ENCODE results near the gene ITGAD.

The ITGAD gene

DNA sequence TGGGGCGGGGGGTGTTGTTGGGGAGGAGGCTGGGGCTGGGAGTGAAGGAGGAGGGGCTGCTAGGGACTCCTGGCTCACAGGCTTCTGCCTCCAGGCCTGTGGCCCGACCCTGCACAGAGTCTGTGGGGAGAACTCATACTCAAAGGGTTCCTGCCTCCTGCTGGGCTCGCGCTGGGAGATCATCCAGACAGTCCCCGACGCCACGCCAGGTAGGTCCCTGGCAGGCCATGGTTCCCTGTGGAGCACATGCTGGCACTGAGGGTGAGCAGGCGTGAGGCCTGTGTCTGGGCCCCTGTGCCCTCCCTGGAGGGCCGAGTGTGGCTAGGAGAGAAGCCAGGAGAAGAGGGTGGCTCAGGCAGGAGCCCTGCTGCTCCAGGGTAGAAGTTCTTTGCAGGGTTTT lies 4.6 kb downstream of the ITGAD start:
- no peak overlapping the region for H3K4me2 ChIP-seq (ENCODE audit: low read length)

DNA sequence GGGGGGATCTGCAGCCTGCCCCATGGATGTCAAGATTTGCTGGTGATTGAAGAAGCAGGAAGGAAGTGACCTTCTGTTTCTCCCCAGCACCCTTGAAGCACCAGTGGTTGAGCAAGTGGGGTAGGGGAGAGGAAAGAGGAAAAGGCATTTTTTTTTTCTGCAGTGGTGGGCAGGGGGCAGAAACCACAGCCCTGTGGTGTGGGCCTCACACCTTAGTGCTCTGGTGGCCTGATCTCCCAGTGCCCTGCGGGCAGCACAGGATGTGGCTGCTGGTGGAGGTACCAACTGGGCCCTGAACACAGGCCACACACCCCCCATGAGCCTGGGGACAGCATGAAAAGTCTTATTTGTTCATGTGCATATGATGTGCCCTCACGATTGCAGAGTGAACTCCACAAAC lies 7.1 kb downstream of the ITGAD start:
- TF ChIP-seq, protein P1, sequence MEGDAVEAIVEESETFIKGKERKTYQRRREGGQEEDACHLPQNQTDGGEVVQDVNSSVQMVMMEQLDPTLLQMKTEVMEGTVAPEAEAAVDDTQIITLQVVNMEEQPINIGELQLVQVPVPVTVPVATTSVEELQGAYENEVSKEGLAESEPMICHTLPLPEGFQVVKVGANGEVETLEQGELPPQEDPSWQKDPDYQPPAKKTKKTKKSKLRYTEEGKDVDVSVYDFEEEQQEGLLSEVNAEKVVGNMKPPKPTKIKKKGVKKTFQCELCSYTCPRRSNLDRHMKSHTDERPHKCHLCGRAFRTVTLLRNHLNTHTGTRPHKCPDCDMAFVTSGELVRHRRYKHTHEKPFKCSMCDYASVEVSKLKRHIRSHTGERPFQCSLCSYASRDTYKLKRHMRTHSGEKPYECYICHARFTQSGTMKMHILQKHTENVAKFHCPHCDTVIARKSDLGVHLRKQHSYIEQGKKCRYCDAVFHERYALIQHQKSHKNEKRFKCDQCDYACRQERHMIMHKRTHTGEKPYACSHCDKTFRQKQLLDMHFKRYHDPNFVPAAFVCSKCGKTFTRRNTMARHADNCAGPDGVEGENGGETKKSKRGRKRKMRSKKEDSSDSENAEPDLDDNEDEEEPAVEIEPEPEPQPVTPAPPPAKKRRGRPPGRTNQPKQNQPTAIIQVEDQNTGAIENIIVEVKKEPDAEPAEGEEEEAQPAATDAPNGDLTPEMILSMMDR (IDR thresholded peaks at IDR 0.05; ENCODE audit: low read depth, low read length), result no peak
- no peak for TF ChIP-seq EZH2phosphoT487 (IDR thresholded peaks at IDR 0.05; ENCODE audit: low read depth)

More for the DNA sequence above, 4.6 kb downstream of the ITGAD start:
- H3K36me3 ChIP-seq (replicated peaks; ENCODE audit: low read depth, low read length), result no peaks in the 10 kb centered on the region
- no peaks in the 10 kb centered on the region for H3K9me3 ChIP-seq (ENCODE audit: insufficient read depth, low read length)
- peaks cover 23% of the 10 kb centered on the region for H3K4me1 ChIP-seq (ENCODE audit: low read length)
- no peak for TF ChIP-seq EZH2phosphoT487 (IDR thresholded peaks at IDR 0.05; ENCODE audit: low read depth)
- TF ChIP-seq, protein P1 (IDR thresholded peaks at IDR 0.05; ENCODE audit: low read depth, low read length), result no peak
- H2AFZ ChIP-seq (ENCODE audit: low read depth, low read length), result no peak overlapping the region
- H3K79me2 ChIP-seq (ENCODE audit: low read length), result no peaks in the 10 kb centered on the region
- H3K4me3 ChIP-seq (ENCODE audit: low read length), result no peak overlapping the region
- H3K27ac ChIP-seq (ENCODE audit: low read length), result no peak overlapping the region
- H3K9ac ChIP-seq (ENCODE audit: low read length), result no peak overlapping the region
- H4K20me1 ChIP-seq (ENCODE audit: insufficient read depth, low read length), result no peaks in the 10 kb centered on the region
- no peaks in the 10 kb centered on the region for H3K27me3 ChIP-seq (ENCODE audit: low read depth, low read length)

DNA sequence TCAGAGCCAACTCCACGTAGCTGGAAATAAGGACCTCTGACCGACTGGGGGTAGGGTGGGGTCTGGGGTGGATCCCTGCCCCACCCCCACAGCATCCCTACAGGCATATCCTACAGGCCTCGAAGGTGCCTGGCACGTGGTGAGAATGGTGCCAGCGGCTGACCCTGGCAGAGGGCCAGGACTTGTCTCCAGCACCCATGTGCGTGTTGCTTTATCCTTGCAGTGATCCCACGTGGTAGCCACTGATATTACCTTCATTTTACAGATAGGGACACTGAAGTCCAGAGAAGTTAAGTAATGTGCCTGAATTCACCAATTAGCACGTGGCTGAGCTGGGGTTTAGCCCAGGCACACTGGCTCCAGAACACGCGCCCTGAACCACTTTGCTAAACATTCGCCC lies 8.3 kb downstream of the ITGAD start:
- no peak overlapping the region for H2AFZ ChIP-seq (ENCODE audit: low read depth, low read length)
- H3K79me2 ChIP-seq (ENCODE audit: low read length), result no peaks in the 10 kb centered on the region

More for the DNA sequence above, 7.1 kb downstream of the ITGAD start:
- Histone ChIP-seq H3K36me3 (replicated peaks; ENCODE audit: low read depth, low read length) (no peaks in the 10 kb centered on the region), H4K20me1 (ENCODE audit: insufficient read depth, low read length) (no peaks in the 10 kb centered on the region), H3K4me1 (ENCODE audit: low read length) (peaks cover 15% of the 10 kb centered on the region), H3K9me3 (ENCODE audit: insufficient read depth, low read length) (no peaks in the 10 kb centered on the region), H3K79me2 (ENCODE audit: low read length) (no peaks in the 10 kb centered on the region), H3K4me2 (ENCODE audit: low read length) (no peak overlapping the region), H3K4me3 (ENCODE audit: low read length) (no peak overlapping the region), H2AFZ (ENCODE audit: low read depth, low read length) (no peak overlapping the region), H3K27me3 (ENCODE audit: low read depth, low read length) (no peaks in the 10 kb centered on the region), H3K9ac (ENCODE audit: low read length) (no peak overlapping the region), H3K27ac (ENCODE audit: low read length) (no peak overlapping the region)

DNA sequence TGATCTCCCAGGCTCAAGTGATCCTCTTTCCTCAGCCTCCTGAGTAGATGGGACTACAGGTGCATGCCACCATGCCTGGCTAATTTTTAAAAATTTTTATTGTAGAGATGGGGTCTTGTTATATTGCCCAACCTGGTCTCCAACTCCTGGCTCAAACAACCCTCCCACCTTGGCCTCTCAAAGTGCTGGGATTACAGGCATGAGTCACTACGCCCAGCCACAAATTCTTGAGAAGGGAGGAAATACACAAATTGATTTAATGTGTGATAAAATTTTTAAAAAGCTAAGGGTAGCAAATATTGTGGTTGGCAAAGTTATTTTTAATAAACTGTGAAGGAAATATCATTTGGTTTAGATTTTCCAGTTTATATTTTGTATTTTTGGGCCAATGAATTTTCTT lies 9.6 kb downstream of the ITGAD start:
- no peak overlapping the region for H3K4me3 ChIP-seq (ENCODE audit: low read length)
- no peak overlapping the region for H3K4me2 ChIP-seq (ENCODE audit: low read length)

More for the DNA sequence above, 8.3 kb downstream of the ITGAD start:
- Histone ChIP-seq H3K27me3 (ENCODE audit: low read depth, low read length) (no peaks in the 10 kb centered on the region), H3K27ac (ENCODE audit: low read length) (no peak overlapping the region), H3K4me3 (ENCODE audit: low read length) (no peak overlapping the region), H3K4me1 (ENCODE audit: low read length) (peaks cover 9% of the 10 kb centered on the region), H3K36me3 (replicated peaks; ENCODE audit: low read depth, low read length) (no peaks in the 10 kb centered on the region), H3K9ac (ENCODE audit: low read length) (no peak overlapping the region), H3K4me2 (ENCODE audit: low read length) (no peak overlapping the region), H3K9me3 (ENCODE audit: insufficient read depth, low read length) (no peaks in the 10 kb centered on the region), H4K20me1 (ENCODE audit: insufficient read depth, low read length) (no peaks in the 10 kb centered on the region)
- TF ChIP-seq, protein P1 (IDR thresholded peaks at IDR 0.05; ENCODE audit: low read depth, low read length), result no peak
- no peak for TF ChIP-seq EZH2phosphoT487 (IDR thresholded peaks at IDR 0.05; ENCODE audit: low read depth)

More for the DNA sequence above, 9.6 kb downstream of the ITGAD start:
- H3K9me3 ChIP-seq (ENCODE audit: insufficient read depth, low read length), result no peaks in the 10 kb centered on the region
- no peak overlapping the region for H3K27ac ChIP-seq (ENCODE audit: low read length)
- no peaks in the 10 kb centered on the region for H4K20me1 ChIP-seq (ENCODE audit: insufficient read depth, low read length)
- no peak overlapping the region for H2AFZ ChIP-seq (ENCODE audit: low read depth, low read length)
- no peaks in the 10 kb centered on the region for H3K27me3 ChIP-seq (ENCODE audit: low read depth, low read length)
- no peak overlapping the region for H3K9ac ChIP-seq (ENCODE audit: low read length)
- H3K79me2 ChIP-seq (ENCODE audit: low read length), result no peaks in the 10 kb centered on the region
- H3K4me1 ChIP-seq (ENCODE audit: low read length), result no peaks in the 10 kb centered on the region
- TF ChIP-seq, protein P1 (IDR thresholded peaks at IDR 0.05; ENCODE audit: low read depth, low read length), result no peak
- no peak for TF ChIP-seq EZH2phosphoT487 (IDR thresholded peaks at IDR 0.05; ENCODE audit: low read depth)
- H3K36me3 ChIP-seq (replicated peaks; ENCODE audit: low read depth, low read length), result no peaks in the 10 kb centered on the region

All from OCI-LY3 (cell line).